OCI-LY1 (cell line): ENCODE measurements around the gene PLEKHB2.

ENCODE experiments used
- H2AFZ ChIP-seq: fragments of 200-600 bp; sonication (generic), shearing (Covaris generic); 2 replicates; pipeline ENCODE4 v1.6.0; 2014; ENCODE audit warnings: antibody characterized with exemption, mild to moderate bottlenecking, low read length
- H3F3A ChIP-seq: fragments of 200-600 bp; sonication (generic), shearing (Covaris generic); 2 replicates; pipeline ENCODE4 v1.6.0; 2014; ENCODE audit warnings: mild to moderate bottlenecking, antibody characterized with exemption, low read length, moderate library complexity; ENCODE audit not compliant: insufficient read depth
- H3K27ac ChIP-seq: fragments of 200-600 bp; sonication (generic); 2 replicates; pipeline ENCODE4 v1.5.1; 2014; ENCODE audit warnings: low read length, mixed run types, mild to moderate bottlenecking, low read depth; ENCODE audit not compliant: poor library complexity, severe bottlenecking
- H3K27me3 ChIP-seq: fragments of 200-600 bp; sonication (generic); 2 replicates; pipeline ENCODE4 v1.6.0; 2014; ENCODE audit warnings: antibody characterized with exemption, mild to moderate bottlenecking, low read length, moderate library complexity; ENCODE audit not compliant: insufficient read depth
- H3K36me3 ChIP-seq: fragments of 200-600 bp; sonication (generic); 2 replicates; pipeline ENCODE4 v1.6.1; 2014; ENCODE audit warnings: mild to moderate bottlenecking, antibody characterized with exemption, low read length, moderate library complexity, mixed read lengths; ENCODE audit not compliant: insufficient read depth
- H3K4me1 ChIP-seq: fragments of 200-600 bp; sonication (generic); 2 replicates; pipeline ENCODE4 v1.5.1; 2014; ENCODE audit warnings: mild to moderate bottlenecking, low read length, moderate library complexity; ENCODE audit not compliant: insufficient read depth, severe bottlenecking
- H3K4me2 ChIP-seq: fragments of 200-600 bp; sonication (generic), shearing (Covaris generic); 2 replicates; pipeline ENCODE4 v1.6.1; 2014; ENCODE audit warnings: low read length
- H3K4me3 ChIP-seq: fragments of 200-600 bp; sonication (generic); 2 replicates; pipeline ENCODE4 v1.5.1; 2014; ENCODE audit warnings: low read length, low read depth, mild to moderate bottlenecking, mixed read lengths; ENCODE audit not compliant: poor library complexity, severe bottlenecking
- H3K79me2 ChIP-seq: fragments of 200-600 bp; shearing (Covaris generic); 2 replicates; pipeline ENCODE4 v1.6.1; 2016; ENCODE audit warnings: mixed run types, low read length, mixed read lengths; ENCODE audit not compliant: insufficient read depth
- H3K9ac ChIP-seq: fragments of 200-600 bp; sonication (generic), shearing (Covaris generic); 2 replicates; pipeline ENCODE4 v1.6.1; 2014; ENCODE audit warnings: mild to moderate bottlenecking, low read length, mixed read lengths
- H3K9me2 ChIP-seq: fragments of 200-600 bp; sonication (generic), shearing (Covaris generic); 2 replicates; pipeline ENCODE4 v1.6.1; 2014; ENCODE audit warnings: low read depth, mild to moderate bottlenecking, low read length, mixed read lengths
- H3K9me3 ChIP-seq: fragments of 200-600 bp; shearing (Covaris generic); 2 replicates; pipeline ENCODE4 v1.6.1; 2014; ENCODE audit warnings: low read length, mixed read lengths
- H4K20me1 ChIP-seq: fragments of 200-600 bp; sonication (generic), shearing (Covaris generic); 2 replicates; pipeline ENCODE4 v1.6.0; 2016; ENCODE audit warnings: mild to moderate bottlenecking, low read length; ENCODE audit not compliant: insufficient read depth
- CTCF ChIP-seq: fragments of 200-600 bp; sonication (generic), shearing (Covaris generic); IDR thresholded peaks from 2 replicates; pipeline ENCODE4 v1.5.1; 2017; ENCODE audit warnings: mild to moderate bottlenecking, antibody characterized with exemption, low read length, moderate library complexity, mixed read lengths
- EZH2 ChIP-seq: fragments of 200-600 bp; sonication (generic), shearing (Covaris generic); IDR thresholded peaks from 2 replicates; pipeline ENCODE4 v1.8.0; 2017; ENCODE audit warnings: borderline replicate concordance, mixed run types, mild to moderate bottlenecking, antibody characterized with exemption, low read length, moderate library complexity, mixed read lengths

PLEKHB2 gene

GRCh38 chr2:131143803-131144202 lies 38.7 kb downstream of the PLEKHB2 start:
- Histone ChIP-seq H3K36me3 (peaks cover 78% of the 10 kb centered on the region), H3K4me2 (no peak overlapping the region), H3K27ac (no peak overlapping the region), H3K4me3 (no peak overlapping the region), H3K9ac (no peak overlapping the region), H3K79me2 (no peaks in the 10 kb centered on the region), H2AFZ (no peak overlapping the region), H3K9me2 (no peaks in the 10 kb centered on the region), H4K20me1 (no peaks in the 10 kb centered on the region), H3K4me1 (peaks cover 23% of the 10 kb centered on the region), H3K27me3 (no peaks in the 10 kb centered on the region), H3F3A (no peaks in the 10 kb centered on the region), H3K9me3 (no peaks in the 10 kb centered on the region)
- no peak for TF ChIP-seq CTCF

GRCh38 chr2:131145040-131145439 lies 39.9 kb downstream of the PLEKHB2 start:
- Histone ChIP-seq H3F3A (no peaks in the 10 kb centered on the region), H3K27ac (peak overlapping the region; percentile 51), H3K9me3 (no peaks in the 10 kb centered on the region), H4K20me1 (no peaks in the 10 kb centered on the region), H3K4me2 (peak overlapping the region; percentile 21; the same call in 1 of the 2 replicates), H3K4me3 (no peak overlapping the region), H2AFZ (no peak overlapping the region), H3K9me2 (no peaks in the 10 kb centered on the region), H3K27me3 (no peaks in the 10 kb centered on the region), H3K9ac (no peak overlapping the region), H3K79me2 (no peaks in the 10 kb centered on the region), H3K36me3 (peaks cover 78% of the 10 kb centered on the region), H3K4me1 (peaks cover 23% of the 10 kb centered on the region)
- TF ChIP-seq EZH2 (no peak), CTCF (no peak)

- no peak for TF ChIP-seq EZH2
- no peak for TF ChIP-seq CTCF
- no peaks in the 10 kb centered on the region for H3F3A ChIP-seq
- no peaks in the 10 kb centered on the region for H3K79me2 ChIP-seq
- H3K4me3 ChIP-seq = no peak overlapping the region
- H3K36me3 ChIP-seq = peaks cover 73% of the 10 kb centered on the region
- H3K9me2 ChIP-seq = no peaks in the 10 kb centered on the region
- H3K9me3 ChIP-seq = no peaks in the 10 kb centered on the region
- no peaks in the 10 kb centered on the region for H3K27me3 ChIP-seq
- no peak overlapping the region for H2AFZ ChIP-seq
- H4K20me1 ChIP-seq = no peaks in the 10 kb centered on the region
- no peak overlapping the region for H3K4me2 ChIP-seq
- peak overlapping the region; percentile 23 for H3K27ac ChIP-seq
- H3K4me1 ChIP-seq = peaks cover 23% of the 10 kb centered on the region
- H3K9ac ChIP-seq = no peak overlapping the region
Measured at GRCh38 chr2:131146231-131146630, 41.1 kb downstream of the PLEKHB2 start.
